HPDE6-E6E7 (cell line): ENCODE results near the gene FGF22.
"Not testable (repeated sequence)": the region's sequence is repeated elsewhere in the genome, so short reads cannot be mapped to it uniquely, and the experiment has no call there.

ENCODE experiments used
- DNase-seq: peaks from one replicate; pipeline ENCODE4 v3.0.0; 2011; ENCODE audit warnings: missing footprints; ENCODE audit errors: extremely low spot score

FGF22 gene

GRCh38 chr19:607301-608154, 32.2 kb upstream of the FGF22 start:
- DNase-seq, result no peak

- DNase-seq, result no peak
These were observed 31.3 kb upstream of the FGF22 start for GRCh38 chr19:608155-609003.

- no peak for DNase-seq
These were observed 30.7 kb upstream of the FGF22 start for GRCh38 chr19:609004-609346.

GRCh38 chr19:610071-610800, 29.4 kb upstream of the FGF22 start:
- no peak for DNase-seq

GRCh38 chr19:610801-611480, 28.7 kb upstream of the FGF22 start:
- no peak for DNase-seq

- peak; percentile 33 for DNase-seq
These were observed 28.2 kb upstream of the FGF22 start for GRCh38 chr19:611481-611868.

- no peak for DNase-seq
These were observed 26.7 kb upstream of the FGF22 start for GRCh38 chr19:612941-613340.

GRCh38 chr19:613732-614567, 25.7 kb upstream of the FGF22 start:
- no peak for DNase-seq

- no peak for DNase-seq
These were observed 24.1 kb upstream of the FGF22 start for GRCh38 chr19:615619-616018.

- no peak for DNase-seq
These were observed 23.5 kb upstream of the FGF22 start for GRCh38 chr19:616062-616700.

- no peak for DNase-seq
These were observed 22.7 kb upstream of the FGF22 start for GRCh38 chr19:616747-617526.

GRCh38 chr19:617551-618246, 22.0 kb upstream of the FGF22 start:
- no peak for DNase-seq

GRCh38 chr19:618247-618619, 21.4 kb upstream of the FGF22 start:
- DNase-seq, result no peak

- DNase-seq, result no peak
These were observed 20.9 kb upstream of the FGF22 start for GRCh38 chr19:618674-619285.

GRCh38 chr19:619286-620002, 20.2 kb upstream of the FGF22 start:
- DNase-seq, result no peak

GRCh38 chr19:620166-620862, 19.4 kb upstream of the FGF22 start:
- DNase-seq, result no peak

GRCh38 chr19:621191-621590, 18.5 kb upstream of the FGF22 start:
- DNase-seq, result not testable (repeated sequence)
